Type B pancreatic cell (in vitro differentiated cells): Measurements from ENCODE around the gene SRGAP1. TPM values are rescaled to one million over a fixed set of nuclear protein-coding genes. Genes with fewer than 3 reads are reported as not detected.

Experiments
- DNase-seq: peaks from one replicate; pipeline ENCODE4 v3.0.0; 2021; ENCODE audit warnings: mixed read lengths; ENCODE audit not compliant: unreplicated experiment; ENCODE audit errors: extremely low spot score
- H3K27ac Mint-ChIP-seq: 2 replicates; pipeline ENCODE4 v1.8.0; 2021; ENCODE audit warnings: mild to moderate bottlenecking, mixed read lengths
- H3K27me3 Mint-ChIP-seq: 2 replicates; pipeline ENCODE4 v1.8.0; 2021; ENCODE audit warnings: mixed read lengths
- H3K36me3 Mint-ChIP-seq: 2 replicates; pipeline ENCODE4 v1.8.0; 2021; ENCODE audit warnings: mixed read lengths
- H3K4me1 Mint-ChIP-seq: one replicate; pipeline ENCODE4 v1.8.0; 2021; ENCODE audit warnings: mixed read lengths; ENCODE audit not compliant: unreplicated experiment
- H3K4me3 Mint-ChIP-seq: 2 replicates; pipeline ENCODE4 v1.8.0; 2021; ENCODE audit warnings: mild to moderate bottlenecking, mixed read lengths
- H3K9me3 Mint-ChIP-seq: 2 replicates; pipeline ENCODE4 v1.8.0; 2021; ENCODE audit warnings: mixed read lengths
- total RNA-seq: library from RNA; stranded (reverse); gene quantifications from 2 replicates; pipeline ENCODE4 v1.2.1, GENCODE V29; 2021; ENCODE audit warnings: low replicate concordance
- TF ChIP-seq, protein P1 (sequence below): fragments of 200-600 bp; sonication (generic); conservative IDR thresholded peaks from 2 replicates; pipeline ENCODE4 v1.5.0; 2021; ENCODE audit warnings: antibody characterized with exemption, mild to moderate bottlenecking

SRGAP1 gene
- total RNA-seq, 1 donor from 2014 or later, result 14.9 TPM

DNA sequence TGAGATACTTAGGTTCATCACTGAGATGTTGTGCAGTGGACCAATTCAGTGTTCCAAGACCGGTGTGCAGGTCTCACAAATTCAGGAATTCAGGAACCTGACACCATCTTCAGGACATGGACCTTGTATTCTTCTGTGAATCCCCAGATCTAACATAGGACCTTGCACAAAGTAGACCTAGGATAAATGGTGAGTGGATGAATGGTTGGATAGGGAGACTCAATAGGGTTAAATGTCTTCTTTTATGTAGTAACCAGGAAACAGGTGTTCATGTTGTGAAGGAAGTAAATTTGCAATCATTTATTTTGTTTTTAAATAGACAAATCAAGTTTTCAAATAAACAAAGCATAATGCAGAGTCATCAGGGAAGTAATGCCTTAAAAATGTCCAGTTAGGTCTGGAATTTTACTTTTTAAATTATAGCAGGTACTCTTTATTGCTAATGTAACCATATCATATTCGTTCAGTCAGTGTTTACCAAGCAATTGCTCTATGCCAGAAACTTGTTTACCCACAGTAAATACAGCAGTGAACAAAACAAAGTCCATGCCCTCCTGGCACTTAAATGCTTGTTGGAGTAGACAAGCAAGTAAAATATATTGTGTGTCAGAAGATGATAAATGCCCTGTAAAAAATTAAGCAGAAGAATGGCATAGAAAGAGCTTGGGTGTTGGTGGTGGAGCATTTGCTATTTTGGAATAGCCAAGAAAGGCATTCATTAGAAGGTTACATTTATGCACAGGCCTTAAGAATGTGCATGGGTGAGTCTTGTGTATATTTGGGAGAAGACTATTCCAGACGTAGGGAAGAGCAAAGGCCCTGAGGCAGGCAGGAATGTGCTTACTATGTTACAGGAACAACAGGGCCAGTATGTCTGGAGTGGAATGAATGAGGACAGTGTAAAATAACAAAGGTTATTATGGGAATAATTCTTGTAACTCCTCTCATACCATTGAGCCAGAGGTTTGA, 38.5 kb upstream of the SRGAP1 start:
- no peak for DNase-seq
- no peak overlapping the region for H3K27ac Mint-ChIP-seq
- no peak overlapping the region for H3K4me3 Mint-ChIP-seq
- peaks cover 4% of the 10 kb centered on the region for H3K36me3 Mint-ChIP-seq
- no peaks in the 10 kb centered on the region for H3K4me1 Mint-ChIP-seq
- TF ChIP-seq, protein P1, sequence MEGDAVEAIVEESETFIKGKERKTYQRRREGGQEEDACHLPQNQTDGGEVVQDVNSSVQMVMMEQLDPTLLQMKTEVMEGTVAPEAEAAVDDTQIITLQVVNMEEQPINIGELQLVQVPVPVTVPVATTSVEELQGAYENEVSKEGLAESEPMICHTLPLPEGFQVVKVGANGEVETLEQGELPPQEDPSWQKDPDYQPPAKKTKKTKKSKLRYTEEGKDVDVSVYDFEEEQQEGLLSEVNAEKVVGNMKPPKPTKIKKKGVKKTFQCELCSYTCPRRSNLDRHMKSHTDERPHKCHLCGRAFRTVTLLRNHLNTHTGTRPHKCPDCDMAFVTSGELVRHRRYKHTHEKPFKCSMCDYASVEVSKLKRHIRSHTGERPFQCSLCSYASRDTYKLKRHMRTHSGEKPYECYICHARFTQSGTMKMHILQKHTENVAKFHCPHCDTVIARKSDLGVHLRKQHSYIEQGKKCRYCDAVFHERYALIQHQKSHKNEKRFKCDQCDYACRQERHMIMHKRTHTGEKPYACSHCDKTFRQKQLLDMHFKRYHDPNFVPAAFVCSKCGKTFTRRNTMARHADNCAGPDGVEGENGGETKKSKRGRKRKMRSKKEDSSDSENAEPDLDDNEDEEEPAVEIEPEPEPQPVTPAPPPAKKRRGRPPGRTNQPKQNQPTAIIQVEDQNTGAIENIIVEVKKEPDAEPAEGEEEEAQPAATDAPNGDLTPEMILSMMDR, result no peak
- no peaks in the 10 kb centered on the region for H3K27me3 Mint-ChIP-seq
- H3K9me3 Mint-ChIP-seq, result no peaks in the 10 kb centered on the region

DNA sequence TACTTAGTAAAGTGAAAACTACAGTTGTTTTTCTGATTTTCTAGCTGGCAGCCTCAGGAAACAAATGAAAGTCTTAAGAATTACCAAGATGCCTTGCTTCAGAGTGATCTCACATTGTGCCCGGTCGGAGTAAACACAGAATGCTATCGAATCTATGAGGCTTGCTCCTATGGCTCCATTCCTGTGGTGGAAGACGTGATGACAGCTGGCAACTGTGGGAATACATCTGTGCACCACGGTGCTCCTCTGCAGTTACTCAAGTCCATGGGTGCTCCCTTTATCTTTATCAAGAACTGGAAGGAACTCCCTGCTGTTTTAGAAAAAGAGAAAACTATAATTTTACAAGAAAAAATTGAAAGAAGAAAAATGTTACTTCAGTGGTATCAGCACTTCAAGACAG, 35.9 kb upstream of the SRGAP1 start:
- Mint-ChIP-seq H3K4me1 (no peaks in the 10 kb centered on the region), H3K27me3 (no peaks in the 10 kb centered on the region)

DNA sequence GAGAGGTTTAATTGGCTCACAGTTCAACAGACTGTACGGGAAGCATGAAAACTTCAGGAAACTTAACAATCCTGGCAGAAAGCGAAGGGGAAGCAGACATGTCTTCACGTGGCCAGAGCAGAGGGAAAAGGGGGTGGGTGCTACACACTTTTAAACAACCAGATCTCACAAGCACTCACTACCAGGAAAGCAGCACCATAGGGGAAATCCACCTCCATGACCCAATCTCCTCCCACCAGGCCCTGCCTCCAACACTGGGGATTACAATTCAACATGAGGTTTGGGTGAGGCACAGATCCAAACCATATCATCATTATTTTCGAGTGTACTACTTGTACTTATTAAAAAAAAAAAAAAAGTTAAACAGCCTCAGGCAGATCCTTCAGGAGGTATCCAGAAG, 34.9 kb upstream of the SRGAP1 start:
- H3K4me3 Mint-ChIP-seq, result no peak overlapping the region
- peaks cover 4% of the 10 kb centered on the region for H3K36me3 Mint-ChIP-seq
- no peaks in the 10 kb centered on the region for H3K4me1 Mint-ChIP-seq
- no peaks in the 10 kb centered on the region for H3K27me3 Mint-ChIP-seq
- DNase-seq, result no peak
- H3K9me3 Mint-ChIP-seq, result no peaks in the 10 kb centered on the region
- TF ChIP-seq, protein P1, result no peak
- no peak overlapping the region for H3K27ac Mint-ChIP-seq

More for the DNA sequence above, 35.9 kb upstream of the SRGAP1 start:
- TF ChIP-seq, protein P1, result no peak
- no peak for DNase-seq
- H3K36me3 Mint-ChIP-seq, result peaks cover 4% of the 10 kb centered on the region
- H3K4me3 Mint-ChIP-seq, result no peak overlapping the region
- H3K27ac Mint-ChIP-seq, result no peak overlapping the region
- no peaks in the 10 kb centered on the region for H3K9me3 Mint-ChIP-seq

DNA sequence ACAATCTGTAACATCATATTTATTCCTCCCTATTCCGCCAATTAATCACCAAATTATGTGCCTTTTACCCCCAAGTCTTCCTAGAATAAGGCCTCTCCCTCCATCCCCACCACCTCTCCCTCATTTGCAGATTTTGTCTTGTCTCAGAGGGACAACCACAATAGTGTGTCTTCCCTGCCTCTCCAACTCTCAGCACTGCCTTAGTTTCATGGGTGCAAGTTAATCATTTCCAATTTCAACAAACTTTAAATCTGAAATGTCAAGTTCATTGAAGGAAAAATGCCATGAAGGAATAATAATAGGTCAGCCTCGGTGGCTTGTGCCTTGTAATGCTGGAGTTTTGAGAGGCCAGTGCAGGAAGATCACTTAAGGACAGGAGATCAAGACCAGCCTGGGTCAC, 33.2 kb upstream of the SRGAP1 start:
- Mint-ChIP-seq H3K36me3 (peaks cover 4% of the 10 kb centered on the region), H3K27ac (no peak overlapping the region), H3K4me3 (no peak overlapping the region), H3K4me1 (no peaks in the 10 kb centered on the region), H3K9me3 (no peaks in the 10 kb centered on the region), H3K27me3 (no peaks in the 10 kb centered on the region)
- TF ChIP-seq, protein P1, result no peak
- no peak for DNase-seq

DNA sequence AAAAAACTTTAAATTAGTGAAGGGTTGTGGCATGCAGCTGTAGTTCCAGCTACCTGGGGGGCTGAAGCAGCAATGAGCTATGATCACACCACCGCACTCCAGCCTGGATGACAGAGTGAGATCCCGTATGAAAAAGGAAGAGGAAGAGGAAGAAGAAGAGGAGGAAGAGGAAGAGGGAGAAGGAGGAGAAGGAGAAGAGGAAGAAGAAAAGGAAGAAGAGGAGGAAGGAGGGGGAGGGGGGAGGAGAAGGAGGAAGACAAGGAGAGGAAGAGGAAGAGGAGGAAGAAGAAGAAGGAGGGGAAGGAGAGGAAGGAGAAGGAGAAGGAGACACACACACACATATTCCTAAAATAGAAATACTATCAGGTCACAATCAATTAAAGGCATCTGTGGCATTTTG, 32.7 kb upstream of the SRGAP1 start:
- TF ChIP-seq, protein P1, result no peak
- Mint-ChIP-seq H3K4me1 (no peaks in the 10 kb centered on the region), H3K27ac (no peak overlapping the region), H3K4me3 (no peak overlapping the region), H3K36me3 (peaks cover 4% of the 10 kb centered on the region), H3K27me3 (no peaks in the 10 kb centered on the region), H3K9me3 (no peaks in the 10 kb centered on the region)
- no peak for DNase-seq
